Natural killer cell (primary cell): ENCODE data around the gene CERS6. TPM values are rescaled to one million over a fixed set of nuclear protein-coding genes. Genes with fewer than 3 reads are reported as not detected.

ENCODE experiments used
- ATAC-seq, 3 donors: fragments of 150-1000 bp in 2 of 3; fragments of 200-7000 bp in 1 of 3; cut with Tn5 transposase; 1 replicate in 1 of 3; 2 replicates in 2 of 3; pipeline ENCODE4 v1.10.0; 2021; ENCODE audit warnings: mild to moderate bottlenecking in 2 of 3, moderate library complexity in 2 of 3
- DNase-seq, 2 donors: peaks; one replicate each; pipeline versions ENCODE4 v3.0.0 to v3.0.0-alpha.2; 2013 to 2021; ENCODE audit warnings: mixed read lengths in 1 of 2
- H3K27ac ChIP-seq: one replicate; pipeline ENCODE4 v1.5.1; 2013; ENCODE audit warnings: mild to moderate bottlenecking, low read length
- H3K27me3 ChIP-seq: one replicate; pipeline ENCODE4 v1.6.1; 2013; ENCODE audit warnings: low read length; ENCODE audit not compliant: control insufficient read depth, insufficient read depth
- H3K36me3 ChIP-seq: one replicate; pipeline ENCODE4 v1.6.1; 2013; ENCODE audit warnings: low read length; ENCODE audit not compliant: control insufficient read depth, insufficient read depth
- H3K4me1 ChIP-seq: one replicate; pipeline ENCODE4 v1.6.1; 2013; ENCODE audit warnings: low read length; ENCODE audit not compliant: control insufficient read depth, insufficient read depth
- H3K4me3 ChIP-seq: one replicate; pipeline ENCODE4 v1.5.1; 2013; ENCODE audit warnings: low read length
- H3K9me3 ChIP-seq: one replicate; pipeline ENCODE4 v1.6.1; 2013; ENCODE audit warnings: low read length; ENCODE audit not compliant: control insufficient read depth, insufficient read depth
- H3K27ac Mint-ChIP-seq, 2 donors: one replicate each; pipeline ENCODE4 v1.8.0; 2022; ENCODE audit warnings: mild to moderate bottlenecking in 2 of 2, mixed read lengths in 2 of 2, moderate library complexity in 1 of 2
- H3K27me3 Mint-ChIP-seq, 2 donors: one replicate each; pipeline ENCODE4 v1.8.0; 2022; ENCODE audit warnings: low read depth in 2 of 2, mixed read lengths in 2 of 2
- H3K36me3 Mint-ChIP-seq: one replicate; pipeline ENCODE4 v1.8.0; 2022; ENCODE audit warnings: mixed read lengths
- H3K4me1 Mint-ChIP-seq, 2 donors: one replicate each; pipeline ENCODE4 v1.8.0; 2022; ENCODE audit warnings: mixed read lengths in 2 of 2
- H3K4me3 Mint-ChIP-seq: one replicate; pipeline ENCODE4 v1.8.0; 2022; ENCODE audit warnings: mild to moderate bottlenecking, moderate library complexity, mixed read lengths
- H3K9me3 Mint-ChIP-seq, 2 donors: one replicate each; pipeline ENCODE4 v1.8.0; 2022; ENCODE audit warnings: mixed read lengths in 2 of 2
- CTCF ChIP-seq: fragments of 200-600 bp; IDR thresholded peaks from one replicate; pipeline ENCODE4 v1.8.0; 2022; ENCODE audit warnings: antibody characterized with exemption
- WGBS: methylation state at CpG from one replicate; pipeline ENCODE4 v1.1.7; 2013; ENCODE audit warnings: missing lambda C conversion rate; ENCODE audit not compliant: insufficient coverage; 5-methylcytosine and 5-hydroxymethylcytosine counted together
- intact Hi-C: fragments of 100-400 bp; cut with micrococcal nuclease; formaldehyde crosslinking; loops from one replicate; pipeline ENCODE4 v1.14.2; 2022
- total RNA-seq, 4 donors: library from RNA; stranded (reverse); fragments of 120-200 nt in 1 of 4; gene quantifications; one replicate each; pipeline versions ENCODE4 v1.2.3 to v1.2.4, GENCODE V29; 2013 to 2022

CERS6 gene
- total RNA-seq, 3 donors from 2014 or later (not counting 1 experiment from before 2014, with no cell fraction given): 9.1 to 13.5 (median 11.8) TPM

DNA sequence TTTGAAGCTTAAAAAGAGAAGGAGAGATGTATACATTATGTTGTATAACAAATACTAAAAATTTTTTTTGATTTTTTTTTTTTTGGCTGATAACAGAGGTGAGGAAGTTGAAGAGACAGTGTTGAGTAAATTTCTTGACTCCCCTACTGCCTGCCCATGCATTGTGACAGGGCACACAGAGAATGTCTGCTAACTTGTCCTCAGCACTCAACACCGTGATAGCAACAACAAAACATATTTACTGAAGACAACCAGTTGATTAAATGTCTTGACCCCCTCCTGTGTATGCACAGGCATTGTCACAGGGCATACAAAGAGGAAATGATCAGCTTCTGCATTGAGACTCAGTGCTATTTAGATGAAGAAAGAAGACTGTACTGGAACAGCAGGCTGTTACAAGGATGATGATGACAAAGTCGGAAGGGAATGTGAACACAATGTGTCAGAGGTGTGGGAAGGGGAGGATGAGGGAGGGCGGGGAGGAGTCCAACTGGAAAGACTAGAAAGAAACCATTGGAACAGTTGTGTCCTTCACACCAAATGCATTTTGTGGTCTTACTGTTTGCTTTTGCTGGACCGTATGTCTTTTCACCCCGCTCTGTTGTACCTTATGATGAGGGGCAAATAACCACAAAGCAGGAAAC is 89.5 kb downstream of the CERS6 start:
- H3K27me3 ChIP-seq: no peaks in the 10 kb centered on the region
- no peak for DNase-seq
- no peak for TF ChIP-seq CTCF
- Mint-ChIP-seq H3K4me3 (peak overlapping the region; percentile 45), H3K9me3 (peaks cover 3% of the 10 kb centered on the region in 2 donors), H3K4me1 (peaks cover 32 to 40% of the 10 kb centered on the region in 2 donors), H3K36me3 (peaks cover 16% of the 10 kb centered on the region), H3K27ac (no peak overlapping the region), H3K27me3 (no peaks in the 10 kb centered on the region)
- no peak overlapping the region for H3K4me3 ChIP-seq
- 59% methylated on average over 5 of the region's 5 CpGs for WGBS
- H3K9me3 ChIP-seq: no peaks in the 10 kb centered on the region
- no peak overlapping the region for H3K27ac ChIP-seq
- ATAC-seq: peak in 2 of 3 donors; percentile 32 to 41
- H3K36me3 ChIP-seq: no peaks in the 10 kb centered on the region
- H3K4me1 ChIP-seq: peaks cover 5% of the 10 kb centered on the region
- intact Hi-C loops: no loop called here

- no peak for DNase-seq
Observed at GRCh38 chr2:168550670-168551069, 94.6 kb downstream of the CERS6 start.

DNA sequence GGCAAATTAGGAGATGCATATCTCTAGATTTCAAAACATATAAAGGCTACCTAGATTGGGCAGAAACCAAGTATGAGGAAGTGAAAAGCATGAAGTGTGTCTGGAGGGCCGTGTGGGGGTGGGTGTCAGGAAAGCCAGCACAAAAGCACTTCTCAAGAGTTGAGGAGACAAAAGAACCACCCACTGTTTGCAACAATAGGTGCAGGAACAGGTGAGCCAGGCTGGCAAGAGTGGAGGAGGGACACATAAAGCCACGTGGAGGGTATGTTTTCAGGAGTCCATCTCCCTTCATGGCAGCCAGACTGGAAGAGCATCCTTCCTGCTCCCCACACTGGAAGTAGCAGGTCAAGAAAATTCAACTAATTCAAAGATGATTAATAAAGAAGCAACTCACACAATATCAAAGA is 96.4 kb downstream of the CERS6 start:
- no peaks in the 10 kb centered on the region for H3K9me3 Mint-ChIP-seq
- H3K36me3 ChIP-seq: no peaks in the 10 kb centered on the region
- H3K27me3 ChIP-seq: no peaks in the 10 kb centered on the region
- no peak for TF ChIP-seq CTCF
- 45% methylated on average over 2 of the region's 2 CpGs for WGBS
- no peaks in the 10 kb centered on the region for H3K9me3 ChIP-seq
- intact Hi-C loops: no loop called here
- no peak for DNase-seq
- H3K36me3 Mint-ChIP-seq: no peaks in the 10 kb centered on the region
- H3K27ac ChIP-seq: no peak overlapping the region
- H3K4me3 Mint-ChIP-seq: no peak overlapping the region
- no peak overlapping the region for H3K27ac Mint-ChIP-seq
- peaks cover 0 to 9% of the 10 kb centered on the region in 2 donors for H3K4me1 Mint-ChIP-seq
- peaks cover 3% of the 10 kb centered on the region for H3K4me1 ChIP-seq
- H3K27me3 Mint-ChIP-seq: no peaks in the 10 kb centered on the region
- H3K4me3 ChIP-seq: no peak overlapping the region
- ATAC-seq: no peak

More at GRCh38 chr2:168550670-168551069, 94.6 kb downstream of the CERS6 start:
- peaks cover 5% of the 10 kb centered on the region for H3K4me1 ChIP-seq
- H3K9me3 ChIP-seq: no peaks in the 10 kb centered on the region
- H3K36me3 ChIP-seq: no peaks in the 10 kb centered on the region
- no peak overlapping the region for H3K4me3 ChIP-seq
- H3K4me1 Mint-ChIP-seq: peaks cover 12 to 17% of the 10 kb centered on the region in 2 donors
- no peaks in the 10 kb centered on the region for H3K36me3 Mint-ChIP-seq
- no peak overlapping the region for H3K4me3 Mint-ChIP-seq
- H3K9me3 Mint-ChIP-seq: no peaks in the 10 kb centered on the region
- TF ChIP-seq CTCF: no peak
- H3K27ac ChIP-seq: no peak overlapping the region
- no peaks in the 10 kb centered on the region for H3K27me3 ChIP-seq
- intact Hi-C loops: no loop called here
- no peaks in the 10 kb centered on the region for H3K27me3 Mint-ChIP-seq
- no peak overlapping the region for H3K27ac Mint-ChIP-seq
- peak in 1 of 3 donors; percentile 55 for ATAC-seq
- 85% methylated on average over 5 of the region's 5 CpGs for WGBS

GRCh38 chr2:168555283-168555682 is 99.2 kb downstream of the CERS6 start:
- no peak overlapping the region for H3K27ac Mint-ChIP-seq
- peaks cover 3% of the 10 kb centered on the region for H3K4me1 ChIP-seq
- DNase-seq: no peak
- H3K4me3 ChIP-seq: no peak overlapping the region
- H3K36me3 ChIP-seq: no peaks in the 10 kb centered on the region
- H3K9me3 ChIP-seq: no peaks in the 10 kb centered on the region
- no peaks in the 10 kb centered on the region for H3K27me3 ChIP-seq
- H3K4me1 Mint-ChIP-seq: peaks cover 0 to 5% of the 10 kb centered on the region in 2 donors
- H3K36me3 Mint-ChIP-seq: no peaks in the 10 kb centered on the region
- ATAC-seq: no peak
- H3K4me3 Mint-ChIP-seq: no peak overlapping the region
- no peaks in the 10 kb centered on the region for H3K9me3 Mint-ChIP-seq
- WGBS: no CpG with 5 or more reads among the region's 3 CpGs
- intact Hi-C loops: no loop called here
- no peaks in the 10 kb centered on the region for H3K27me3 Mint-ChIP-seq
- no peak for TF ChIP-seq CTCF
- H3K27ac ChIP-seq: no peak overlapping the region
